H1 (cell line): ENCODE data around the gene OPN1MW2. TPM values are rescaled to one million over a fixed set of nuclear protein-coding genes. Genes with fewer than 3 reads are reported as not detected.
"Not testable (repeated sequence)": the region's sequence is repeated elsewhere in the genome, so short reads cannot be mapped to it uniquely, and the experiment has no call there.

ENCODE experiments used
- CTCF ChIA-PET: fragments of 300-600 bp; sonication (Branson Sonifier 250); formaldehyde crosslinking; loops from one replicate; lab custom pipeline; 2021; ENCODE audit not compliant: partially characterized antibody; lab: Charles Lee
- POLR2A ChIA-PET: fragments of 300-600 bp; sonication (Branson Sonifier 250); formaldehyde crosslinking; loops from one replicate; lab custom pipeline; 2021; ENCODE audit warnings: inconsistent platforms; ENCODE audit not compliant: partially characterized antibody; lab: Charles Lee
- DNase-seq, 2 experiments: peaks; one replicate each; pipeline versions ENCODE4 v3.0.0 to v3.0.0-alpha.2; 2010 to 2022; ENCODE audit warnings: low spot score in 2 of 2, low read depth in 1 of 2, mixed read lengths in 1 of 2
- FAIRE-seq: peaks from 2 replicates; lab custom pipeline; 2011; peaks lifted over from hg19 to GRCh38; lab: Jason Lieb, UNC
- H2AFZ ChIP-seq: 2 replicates; pipeline ENCODE4 v1.8.1; 2012; ENCODE audit warnings: low read length, inconsistent platforms
- H2AK5ac ChIP-seq: 2 replicates; pipeline ENCODE4 v1.6.1; 2013; ENCODE audit warnings: low read depth, low read length
- H2BK120ac ChIP-seq: replicated peaks from 2 replicates; pipeline ENCODE3; 2013; ENCODE audit warnings: low read depth, low read length, inconsistent platforms
- H2BK12ac ChIP-seq: 2 replicates; pipeline ENCODE4 v1.6.1; 2013; ENCODE audit warnings: low read depth, low read length
- H2BK15ac ChIP-seq: 2 replicates; pipeline ENCODE4 v1.6.1; 2013; ENCODE audit warnings: low read length
- H2BK20ac ChIP-seq: 2 replicates; pipeline ENCODE4 v1.6.1; 2013; ENCODE audit warnings: low read length
- H2BK5ac ChIP-seq: 2 replicates; pipeline ENCODE4 v1.6.1; 2013; ENCODE audit warnings: low read depth, low read length
- H3K14ac ChIP-seq: 2 replicates; pipeline ENCODE4 v1.6.1; 2013; ENCODE audit warnings: inconsistent platforms; ENCODE audit not compliant: insufficient read length
- H3K18ac ChIP-seq: 2 replicates; pipeline ENCODE4 v1.6.1; 2013; ENCODE audit warnings: low read length; ENCODE audit errors: extremely low read depth
- H3K23ac ChIP-seq: 2 replicates; pipeline ENCODE4 v1.6.1; 2013; ENCODE audit warnings: inconsistent platforms; ENCODE audit not compliant: insufficient read length
- H3K23me2 ChIP-seq: 2 replicates; pipeline ENCODE4 v1.6.1; 2013; ENCODE audit warnings: low read depth, low read length
- H3K27ac ChIP-seq: 2 replicates; pipeline ENCODE4 v1.6.1; 2011; ENCODE audit warnings: low read depth, low read length, inconsistent platforms
- H3K27me3 ChIP-seq, 4 experiments: replicated peaks in 1 of 4; 1 replicate in 1 of 4; 2 replicates in 3 of 4; pipeline versions ENCODE4 v1.6.1 to v1.8.1; 2011 to 2013; ENCODE audit warnings: low read length in 3 of 4, mild to moderate bottlenecking in 3 of 4, inconsistent platforms in 2 of 4, mixed read lengths in 2 of 4, moderate library complexity in 1 of 4; ENCODE audit not compliant: control insufficient read depth in 3 of 4, insufficient read depth in 3 of 4; ENCODE audit errors: extremely low read depth in 1 of 4
- H3K36me3 ChIP-seq, 4 experiments: 2 replicates each; pipeline versions ENCODE4 v1.6.1 to v1.8.1; 2011 to 2013; ENCODE audit warnings: mild to moderate bottlenecking in 4 of 4, low read length in 3 of 4, moderate library complexity in 2 of 4, control low read depth in 1 of 4, inconsistent platforms in 1 of 4; ENCODE audit not compliant: insufficient read depth in 4 of 4, control insufficient read depth in 2 of 4
- H3K4ac ChIP-seq: replicated peaks from 2 replicates; pipeline ENCODE3; 2013; ENCODE audit warnings: low read length, low read depth, mixed read lengths, inconsistent platforms; ENCODE audit not compliant: insufficient read length
- H3K4me1 ChIP-seq, 4 experiments: replicated peaks in 1 of 4; 1 replicate in 1 of 4; 2 replicates in 3 of 4; pipeline versions ENCODE4 v1.6.1 to v1.8.1; 2011 to 2013; ENCODE audit warnings: low read length in 3 of 4, inconsistent platforms in 2 of 4, mixed read lengths in 1 of 4; ENCODE audit not compliant: insufficient read depth in 4 of 4, control insufficient read depth in 3 of 4
- H3K4me2 ChIP-seq, 2 experiments: 2 replicates each; pipeline versions ENCODE4 v1.6.1 to v1.8.1; 2011 to 2013; ENCODE audit warnings: low read depth in 2 of 2, low read length in 2 of 2, control low read depth in 1 of 2, inconsistent platforms in 1 of 2, mild to moderate bottlenecking in 1 of 2; ENCODE audit not compliant: insufficient read depth in 1 of 2
- H3K4me3 ChIP-seq, 4 experiments: fragments of 200-600, 300-600 bp in 1 of 4; sonication (generic), shearing (Covaris generic), sonication (Bioruptor Twin) in 1 of 4; 2 replicates each; pipeline versions ENCODE4 v1.5.1 to v1.8.1; 2011 to 2016; ENCODE audit warnings: low read length in 4 of 4, low read depth in 3 of 4, control low read depth in 2 of 4, inconsistent platforms in 2 of 4, mild to moderate bottlenecking in 2 of 4, mixed read lengths in 1 of 4, moderate library complexity in 1 of 4; ENCODE audit not compliant: insufficient read depth in 2 of 4; ENCODE audit errors: extremely low read depth in 1 of 4
- H3K56ac ChIP-seq: replicated peaks from 2 replicates; pipeline ENCODE3; 2013; ENCODE audit warnings: low read depth, mild to moderate bottlenecking, mixed read lengths, low read length, inconsistent platforms; ENCODE audit not compliant: insufficient read length
- H3K79me1 ChIP-seq: 2 replicates; pipeline ENCODE4 v1.6.1; 2013; ENCODE audit warnings: low read depth, low read length, control low read depth
- H3K79me2 ChIP-seq, 2 experiments: 2 replicates each; pipeline versions ENCODE4 v1.6.1 to v1.8.1; 2012 to 2013; ENCODE audit warnings: low read length in 2 of 2, mild to moderate bottlenecking in 2 of 2, inconsistent platforms in 1 of 2; ENCODE audit not compliant: insufficient read depth in 2 of 2, control insufficient read depth in 1 of 2
- H3K9ac ChIP-seq, 4 experiments: replicated peaks in 1 of 4; 1 replicate in 1 of 4; 2 replicates in 3 of 4; pipeline versions ENCODE4 v1.6.1 to v1.8.1; 2011 to 2013; ENCODE audit warnings: low read depth in 3 of 4, low read length in 3 of 4, control low read depth in 2 of 4, mild to moderate bottlenecking in 2 of 4, moderate library complexity in 2 of 4, inconsistent platforms in 1 of 4; ENCODE audit errors: extremely low read depth in 1 of 4
- H3K9me3 ChIP-seq, 2 experiments: 2 replicates each; pipeline versions ENCODE4 v1.6.1 to v1.8.1; 2012 to 2013; ENCODE audit warnings: mild to moderate bottlenecking in 2 of 2, moderate library complexity in 2 of 2, control low read depth in 1 of 2, inconsistent platforms in 1 of 2, low read depth in 1 of 2, low read length in 1 of 2, mixed read lengths in 1 of 2; ENCODE audit not compliant: insufficient read depth in 2 of 2
- H4K20me1 ChIP-seq, 2 experiments: replicated peaks in 1 of 2; 2 replicates each; pipeline versions ENCODE3 to v1.8.1; 2011 to 2013; ENCODE audit warnings: inconsistent platforms in 2 of 2, low read length in 2 of 2, mild to moderate bottlenecking in 1 of 2; ENCODE audit not compliant: insufficient read depth in 2 of 2, control insufficient read depth in 1 of 2
- H4K5ac ChIP-seq: 2 replicates; pipeline ENCODE4 v1.6.1; 2013; ENCODE audit warnings: low read length, low read depth, mixed read lengths, inconsistent platforms; ENCODE audit not compliant: insufficient read length
- H4K8ac ChIP-seq: 2 replicates; pipeline ENCODE4 v1.8.0; 2013; ENCODE audit warnings: mild to moderate bottlenecking, moderate library complexity, low read length, inconsistent platforms; ENCODE audit not compliant: insufficient read depth; ENCODE audit errors: extremely low read depth
- H4K91ac ChIP-seq: replicated peaks from 2 replicates; pipeline ENCODE3; 2013; ENCODE audit warnings: low read length, mixed read lengths, inconsistent platforms; ENCODE audit not compliant: insufficient read length
- whole genome bisulfite sequencing, 2 experiments: shearing (Covaris generic) in 1 of 2; methylation state at CpG; one replicate each; pipeline versions ENCODE4 v1.1.6 to v1.1.7; 2013 to 2015; ENCODE audit warnings: low lambda C conversion rate in 2 of 2, mixed read lengths in 2 of 2, inconsistent platforms in 1 of 2, low coverage in 1 of 2, missing lambda C conversion rate in 1 of 2; ENCODE audit not compliant: insufficient replicate concordance in 2 of 2, insufficient coverage in 1 of 2, insufficient read length in 1 of 2; ENCODE audit errors: extremely low coverage in 1 of 2, missing lambda C conversion rate in 1 of 2; 5-methylcytosine and 5-hydroxymethylcytosine counted together
- polyA plus RNA-seq, 7 experiments: library from polyadenylated mRNA; depleted of rRNA in 3 of 7; stranded (reverse) in 5 of 7; unstranded in 2 of 7; fragments of >200 nt in 5 of 7; fragments of 200-250 nt in 2 of 7; gene quantifications; 1 replicate in 5 of 7; 2 replicates in 1 of 7; 4 replicates in 1 of 7; pipeline versions ENCODE4 v1.2.1 to v1.2.3, GENCODE V29; 2011 to 2013; ENCODE audit warnings: missing spikeins in 2 of 7, mixed read lengths in 2 of 7
- total RNA-seq: library from RNA; stranded (reverse); fragmentation: NEBNext Ultra II Directional; extraction: Animal tissue kit (Norgen Biotek cat#: 25700); gene quantifications from 2 replicates; pipeline ENCODE4 v1.2.1, GENCODE V29; 2021

Gene OPN1MW2
- total and polyA plus RNA-seq, 2 of the 8 experiments (the other 6 are each of a cell fraction or from before 2014, with no cell fraction given), result not detected

- H3K4me2 ChIP-seq, H2BK12ac ChIP-seq, POLR2A ChIA-PET, H3K4me1 ChIP-seq, H4K5ac ChIP-seq, H3K23me2 ChIP-seq, H3K36me3 ChIP-seq, H3K4me3 ChIP-seq, H3K27ac ChIP-seq, H3K14ac ChIP-seq, H3K56ac ChIP-seq, H2AFZ ChIP-seq, DNase-seq, H2BK15ac ChIP-seq, H2BK5ac ChIP-seq, FAIRE-seq, H4K8ac ChIP-seq, H3K9me3 ChIP-seq, H4K20me1 ChIP-seq, H3K18ac ChIP-seq, H3K9ac ChIP-seq, H3K27me3 ChIP-seq, H3K79me2 ChIP-seq, H3K23ac ChIP-seq, H2BK120ac ChIP-seq, H4K91ac ChIP-seq, H3K4ac ChIP-seq, H3K79me1 ChIP-seq, H2BK20ac ChIP-seq, CTCF ChIA-PET, H2AK5ac ChIP-seq: not testable (repeated sequence)
- no CpG with 5 or more reads among the region's 8 CpGs for WGBS, 2 experiments
Observed at GRCh38 chrX:154183794-154184193, 35.8 kb upstream of the OPN1MW2 start.

GRCh38 chrX:154192846-154193245 lies 26.7 kb upstream of the OPN1MW2 start:
- H3K4ac ChIP-seq, H3K79me2 ChIP-seq, CTCF ChIA-PET, H3K4me2 ChIP-seq, H3K27ac ChIP-seq, POLR2A ChIA-PET, H3K9me3 ChIP-seq, H2BK20ac ChIP-seq, H3K4me1 ChIP-seq, H3K4me3 ChIP-seq, H4K91ac ChIP-seq, H3K14ac ChIP-seq, H3K36me3 ChIP-seq, H2BK5ac ChIP-seq, H3K23me2 ChIP-seq, H3K18ac ChIP-seq, H3K9ac ChIP-seq, H3K23ac ChIP-seq, DNase-seq, H3K56ac ChIP-seq, H4K20me1 ChIP-seq, H4K5ac ChIP-seq, H3K79me1 ChIP-seq, H2BK12ac ChIP-seq, H2AK5ac ChIP-seq, H4K8ac ChIP-seq, H3K27me3 ChIP-seq, H2BK15ac ChIP-seq, FAIRE-seq, H2AFZ ChIP-seq, H2BK120ac ChIP-seq: not testable (repeated sequence)
- no CpG with 5 or more reads among the region's 8 CpGs for WGBS, 2 experiments
